ENCODE data around the gene TSPAN3. TPM values are rescaled to one million over a fixed set of nuclear protein-coding genes. Genes with fewer than 3 reads are reported as not detected.

Gene TSPAN3
- total RNA-seq, 2 experiments from 2014 or later, result 21.9 to 24.9 TPM

GRCh38 chr15:77022646-77023575 lies 48.0 kb downstream of the TSPAN3 start:
- Mint-ChIP-seq H3K27ac (peak overlapping the region; percentile 100), H3K4me3 (no peak overlapping the region), H3K4me1 (ENCODE audit: low read depth) (peaks cover 62% of the 10 kb centered on the region), H3K9me3 (no peaks in the 10 kb centered on the region), H3K36me3 (ENCODE audit: low read depth) (peaks cover 40% of the 10 kb centered on the region), H3K27me3 (ENCODE audit: low read depth) (no peaks in the 10 kb centered on the region)
- no peak for DNase-seq
- CTCF ChIA-PET, result interaction anchor here (0.6 to 6.4 kb wide), 16 partner anchors 10 to 520 kb away, joined by 3 to 85 read pairs (median 5); partner anchors contain the start of gene PSTPIP1
- intact Hi-C loops (cut with micrococcal nuclease), result loop anchor here (1.0 to 5.0 kb wide), 7 partner anchors 10 to 519 kb away; partner anchors contain the start of genes PSTPIP1, RCN2 and TSPAN3

GRCh38 chr15:77021803-77022381 lies 49.0 kb downstream of the TSPAN3 start:
- intact Hi-C loops (cut with micrococcal nuclease), result loop anchor here (1.0 to 5.0 kb wide), 7 partner anchors 9 to 520 kb away; partner anchors contain the start of genes PSTPIP1, RCN2 and TSPAN3
- no peaks in the 10 kb centered on the region for H3K9me3 Mint-ChIP-seq
- peaks cover 38% of the 10 kb centered on the region for H3K36me3 Mint-ChIP-seq (ENCODE audit: low read depth)
- DNase-seq, result peak; percentile 83
- peak overlapping the region; percentile 61 for H3K4me3 Mint-ChIP-seq
- CTCF ChIA-PET, result interaction anchor here (0.9 to 6.4 kb wide), 11 partner anchors 9 to 475 kb away, joined by 3 to 85 read pairs (median 6); partner anchors contain the start of gene PSTPIP1
- peaks cover 72% of the 10 kb centered on the region for H3K4me1 Mint-ChIP-seq (ENCODE audit: low read depth)
- peak overlapping the region; percentile 100 for H3K27ac Mint-ChIP-seq
- no peaks in the 10 kb centered on the region for H3K27me3 Mint-ChIP-seq (ENCODE audit: low read depth)

GRCh38 chr15:77021088-77021481 lies 49.8 kb downstream of the TSPAN3 start:
- intact Hi-C loops (cut with micrococcal nuclease), result loop anchor here (5.0 kb wide), 2 partner anchors 119 to 521 kb away; no protein-coding TSS in a partner anchor
- Mint-ChIP-seq H3K36me3 (ENCODE audit: low read depth) (peaks cover 38% of the 10 kb centered on the region), H3K27me3 (ENCODE audit: low read depth) (no peaks in the 10 kb centered on the region), H3K4me1 (ENCODE audit: low read depth) (peaks cover 77% of the 10 kb centered on the region), H3K4me3 (no peak overlapping the region), H3K27ac (peak overlapping the region; percentile 100), H3K9me3 (no peaks in the 10 kb centered on the region)
- no peak for DNase-seq
- CTCF ChIA-PET, result interaction anchor here (1.0 to 6.4 kb wide), 4 partner anchors 8 to 47 kb away, joined by 4 to 85 read pairs (median 28); no protein-coding TSS in a partner anchor

- Mint-ChIP-seq H3K27me3 (ENCODE audit: low read depth) (no peaks in the 10 kb centered on the region), H3K4me1 (ENCODE audit: low read depth) (peaks cover 82% of the 10 kb centered on the region), H3K9me3 (no peaks in the 10 kb centered on the region), H3K4me3 (no peak overlapping the region), H3K27ac (peak overlapping the region; percentile 100), H3K36me3 (ENCODE audit: low read depth) (peaks cover 38% of the 10 kb centered on the region)
- no peak for DNase-seq
- intact Hi-C loops (cut with micrococcal nuclease), result loop anchor here (1.0 to 5.0 kb wide), 3 partner anchors 44 to 522 kb away; no protein-coding TSS in a partner anchor
- CTCF ChIA-PET, result interaction anchor here (1.7 to 6.4 kb wide), 3 partner anchors 15 to 47 kb away, joined by 4 to 85 read pairs (median 13); no protein-coding TSS in a partner anchor
These were observed 50.4 kb downstream of the TSPAN3 start for GRCh38 chr15:77020348-77021087.

GRCh38 chr15:77019521-77020331 lies 51.2 kb downstream of the TSPAN3 start:
- Mint-ChIP-seq H3K4me3 (peak overlapping the region; percentile 12), H3K27me3 (ENCODE audit: low read depth) (no peaks in the 10 kb centered on the region), H3K9me3 (no peaks in the 10 kb centered on the region), H3K36me3 (ENCODE audit: low read depth) (peaks cover 35% of the 10 kb centered on the region), H3K27ac (peak overlapping the region; percentile 100), H3K4me1 (ENCODE audit: low read depth) (peaks cover 90% of the 10 kb centered on the region)
- DNase-seq, result peak; percentile 80
- intact Hi-C loops (cut with micrococcal nuclease), result loop anchor here (1.0 to 5.0 kb wide), 3 partner anchors 43 to 523 kb away; no protein-coding TSS in a partner anchor
- CTCF ChIA-PET, result interaction anchor here (0.6 to 2.4 kb wide), 5 partner anchors 16 to 46 kb away, joined by 3 to 13 read pairs (median 4); partner anchors contain the start of gene PSTPIP1

- Mint-ChIP-seq H3K27me3 (ENCODE audit: low read depth) (no peaks in the 10 kb centered on the region), H3K9me3 (no peaks in the 10 kb centered on the region), H3K4me1 (ENCODE audit: low read depth) (peaks cover 96% of the 10 kb centered on the region), H3K27ac (peak overlapping the region; percentile 100), H3K36me3 (ENCODE audit: low read depth) (peaks cover 32% of the 10 kb centered on the region), H3K4me3 (no peak overlapping the region)
- DNase-seq, result no peak
- CTCF ChIA-PET, result interaction anchor here (0.6 to 2.4 kb wide), 5 partner anchors 16 to 46 kb away, joined by 3 to 13 read pairs (median 4); partner anchors contain the start of gene PSTPIP1
- intact Hi-C loops (cut with micrococcal nuclease), result no loop called here
These were observed 52.0 kb downstream of the TSPAN3 start for GRCh38 chr15:77018796-77019505.

- Mint-ChIP-seq H3K4me3 (no peak overlapping the region), H3K36me3 (ENCODE audit: low read depth) (peaks cover 23% of the 10 kb centered on the region), H3K27ac (peak overlapping the region; percentile 100), H3K4me1 (ENCODE audit: low read depth) (peaks cover 96% of the 10 kb centered on the region), H3K27me3 (ENCODE audit: low read depth) (no peaks in the 10 kb centered on the region), H3K9me3 (no peaks in the 10 kb centered on the region)
- intact Hi-C loops (cut with micrococcal nuclease), result no loop called here
- CTCF ChIA-PET, result interaction anchor here (0.6 to 2.4 kb wide), 5 partner anchors 23 to 1577 kb away, joined by 3 to 13 read pairs (median 5); partner anchors contain the start of gene PSTPIP1
- no peak for DNase-seq
These were observed 52.9 kb downstream of the TSPAN3 start for GRCh38 chr15:77017761-77018720.

- intact Hi-C loops (cut with micrococcal nuclease), result no loop called here
- no peak for DNase-seq
- Mint-ChIP-seq H3K27ac (peak overlapping the region; percentile 22), H3K9me3 (no peaks in the 10 kb centered on the region), H3K4me3 (no peak overlapping the region), H3K36me3 (ENCODE audit: low read depth) (peaks cover 18% of the 10 kb centered on the region), H3K27me3 (ENCODE audit: low read depth) (no peaks in the 10 kb centered on the region), H3K4me1 (ENCODE audit: low read depth) (peaks cover 95% of the 10 kb centered on the region)
- CTCF ChIA-PET, result interaction anchor here (0.6 to 2.1 kb wide), 3 partner anchors 44 to 1576 kb away, joined by 3 to 7 read pairs (median 5); no protein-coding TSS in a partner anchor
These were observed 53.7 kb downstream of the TSPAN3 start for GRCh38 chr15:77017091-77017660.

GRCh38 chr15:77016321-77016695 lies 54.6 kb downstream of the TSPAN3 start:
- no peak for DNase-seq
- Mint-ChIP-seq H3K4me3 (no peak overlapping the region), H3K27ac (no peak overlapping the region), H3K4me1 (ENCODE audit: low read depth) (peaks cover 95% of the 10 kb centered on the region), H3K27me3 (ENCODE audit: low read depth) (no peaks in the 10 kb centered on the region), H3K9me3 (no peaks in the 10 kb centered on the region), H3K36me3 (ENCODE audit: low read depth) (peaks cover 17% of the 10 kb centered on the region)
- CTCF ChIA-PET, result interaction anchor here (2.1 kb wide), 1 partner anchor 43 kb away, joined by 7 read pairs; no protein-coding TSS in a partner anchor
- intact Hi-C loops (cut with micrococcal nuclease), result no loop called here
